CD4-positive, alpha-beta T cell treated with Interleukin-2 at 100 ng/mL for 4 hours (primary cell): ENCODE results near the gene CDKN2A.
A peak's percentile ranks its signal among the peaks of the same experiment; 100 is the strongest.
"Not testable (repeated sequence)": the region's sequence is repeated elsewhere in the genome, so short reads cannot be mapped to it uniquely, and the experiment has no call there.

Experiments used
- DNase-seq: peaks from one replicate; pipeline ENCODE4 v3.0.0-alpha.2; 2020; ENCODE audit warnings: low spot score

CDKN2A gene

GRCh38 chr9:21982391-21982790 lies 11.8 kb downstream of the CDKN2A start:
- no peak for DNase-seq

- DNase-seq, result no peak
Measured at GRCh38 chr9:21976334-21976875, 17.8 kb downstream of the CDKN2A start.

- peak; percentile 34 for DNase-seq
Measured at GRCh38 chr9:21974722-21975409, 19.3 kb downstream of the CDKN2A start.

- no peak for DNase-seq
Measured at GRCh38 chr9:21974343-21974721, 19.9 kb downstream of the CDKN2A start.

GRCh38 chr9:21972361-21972760 lies 21.8 kb downstream of the CDKN2A start:
- DNase-seq, result no peak

- DNase-seq, result no peak
Measured at GRCh38 chr9:21970800-21971640, 23.2 kb downstream of the CDKN2A start.

- DNase-seq, result no peak
Measured at GRCh38 chr9:21969951-21970799, 24.0 kb downstream of the CDKN2A start.

GRCh38 chr9:21969011-21969940 lies 24.9 kb downstream of the CDKN2A start:
- no peak for DNase-seq

GRCh38 chr9:21968331-21969010 lies 25.7 kb downstream of the CDKN2A start:
- DNase-seq, result no peak

- no peak for DNase-seq
Measured at GRCh38 chr9:21967702-21968101, 26.5 kb downstream of the CDKN2A start.

- DNase-seq, result no peak
Measured at GRCh38 chr9:21967169-21967568, 27.0 kb downstream of the CDKN2A start.

- DNase-seq, result no peak
Measured at GRCh38 chr9:21966140-21966851, 27.9 kb downstream of the CDKN2A start.

GRCh38 chr9:21965401-21965951 lies 28.7 kb downstream of the CDKN2A start:
- DNase-seq, result peak; percentile 32

- DNase-seq, result peak; percentile 53
Measured at GRCh38 chr9:21964925-21965385, 29.2 kb downstream of the CDKN2A start.

GRCh38 chr9:21961569-21961968 lies 32.6 kb downstream of the CDKN2A start:
- DNase-seq, result no peak

GRCh38 chr9:21959268-21959667 lies 34.9 kb downstream of the CDKN2A start:
- not testable (repeated sequence) for DNase-seq

GRCh38 chr9:21958833-21959232 lies 35.4 kb downstream of the CDKN2A start:
- no peak for DNase-seq

GRCh38 chr9:21945606-21946005 lies 48.6 kb downstream of the CDKN2A start:
- no peak for DNase-seq

GRCh38 chr9:21943464-21943863 lies 50.7 kb downstream of the CDKN2A start:
- no peak for DNase-seq
